GM21723 (cell line): ENCODE data around the gene MAP3K10.
"Not testable (repeated sequence)": the region's sequence is repeated elsewhere in the genome, so short reads cannot be mapped to it uniquely, and the experiment has no call there.

ENCODE experiments used
- ATAC-seq: cut with Tn5 transposase; IDR thresholded peaks from one replicate; pipeline ENCODE4 v1.9.1; 2021; ENCODE audit warnings: mild to moderate bottlenecking, moderate library complexity; ENCODE audit not compliant: unreplicated experiment

MAP3K10 gene

DNA sequence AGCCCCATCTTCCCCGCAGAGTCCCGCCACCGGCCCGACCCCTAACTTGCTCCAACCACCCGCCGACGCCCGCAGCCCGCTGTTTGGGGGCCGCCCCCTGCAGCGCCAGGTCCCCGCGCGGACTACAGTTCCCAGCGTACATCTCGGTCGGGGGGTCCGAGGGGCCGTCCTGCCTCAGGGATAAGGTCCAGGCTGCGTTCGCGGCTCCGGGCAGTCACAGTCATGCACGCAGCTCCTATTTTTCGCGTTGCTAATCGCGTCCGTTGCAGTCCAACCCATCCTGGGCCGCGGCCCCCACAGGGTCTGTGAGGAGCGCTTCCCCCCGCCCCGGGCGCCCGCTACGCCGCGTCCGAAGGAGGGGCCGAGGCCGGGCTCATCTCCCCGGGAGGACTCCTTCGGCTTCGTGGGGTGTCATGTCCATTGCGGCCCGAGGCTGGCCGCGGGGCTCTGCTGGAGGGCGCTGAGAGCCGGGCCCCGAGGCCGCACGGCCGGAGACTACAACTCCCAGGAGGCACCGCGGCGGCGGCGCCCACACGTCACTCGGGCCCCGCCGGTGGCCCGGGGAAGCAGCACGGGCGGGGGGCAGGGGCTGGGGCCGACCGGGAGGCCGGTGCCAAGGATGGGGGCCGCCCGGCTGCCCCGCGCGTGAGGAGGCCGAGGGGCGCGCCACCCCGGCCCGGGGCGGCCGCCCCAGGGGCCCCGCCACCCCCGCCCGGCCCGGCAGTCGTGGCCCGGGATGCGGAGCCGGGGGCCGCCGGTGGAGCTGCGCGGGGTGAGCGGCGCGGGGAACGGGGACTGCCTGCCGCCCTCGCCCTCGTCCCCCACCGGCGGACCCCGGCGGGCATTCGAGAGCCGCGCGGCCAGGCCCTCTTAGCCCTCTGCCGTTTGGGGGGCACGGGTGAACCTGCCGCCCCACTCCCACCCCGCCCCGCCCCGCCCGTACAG is at the start of gene MAP3K10:
Gene MAP3K10 (plus strand): TSS at position 536 of the 945 bp plus-strand sequence. CDS start 606 bp downstream, outside the sequence.
- ATAC-seq = peak; percentile 76

DNA sequence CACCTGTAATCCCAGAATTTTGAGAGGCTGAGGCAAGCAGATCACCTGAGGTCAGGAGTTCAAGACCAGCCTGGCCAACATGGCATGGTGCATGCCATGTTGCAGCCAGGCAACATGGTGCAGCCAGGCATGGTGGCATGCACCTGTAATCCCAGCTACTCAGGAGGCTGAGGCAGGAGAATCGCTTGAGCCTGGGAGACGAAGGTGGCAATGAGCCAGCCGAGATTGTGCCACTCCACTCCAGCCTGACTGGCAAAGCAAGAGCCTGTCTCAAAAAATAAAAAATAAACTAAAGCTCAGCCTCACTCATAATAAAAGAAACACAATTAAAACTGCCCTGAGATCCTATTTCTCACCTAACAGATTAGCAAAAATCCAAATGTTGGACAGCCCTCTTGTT is 49.7 kb upstream of the MAP3K10 start:
- no peak for ATAC-seq

DNA sequence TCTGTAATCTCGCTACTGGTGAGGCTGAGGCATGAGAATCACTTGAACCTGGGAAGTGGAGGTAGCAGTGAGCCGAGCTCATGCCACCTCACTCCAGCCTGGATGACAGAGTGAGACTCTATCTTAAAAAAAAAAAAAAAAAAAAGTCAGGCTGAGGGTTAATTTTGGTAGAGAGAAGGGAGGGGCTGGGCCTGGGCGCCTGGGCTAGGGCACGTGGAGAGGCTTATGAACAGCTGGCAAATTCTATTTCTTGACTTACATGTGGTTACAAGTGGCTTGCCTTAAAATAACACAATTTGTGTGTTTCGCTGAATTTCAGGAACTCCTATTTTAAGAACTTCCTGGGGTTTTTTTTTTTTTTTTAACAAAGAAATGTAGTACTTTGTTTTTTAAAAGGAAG is 47.6 kb upstream of the MAP3K10 start:
- ATAC-seq = peak; percentile 58

DNA sequence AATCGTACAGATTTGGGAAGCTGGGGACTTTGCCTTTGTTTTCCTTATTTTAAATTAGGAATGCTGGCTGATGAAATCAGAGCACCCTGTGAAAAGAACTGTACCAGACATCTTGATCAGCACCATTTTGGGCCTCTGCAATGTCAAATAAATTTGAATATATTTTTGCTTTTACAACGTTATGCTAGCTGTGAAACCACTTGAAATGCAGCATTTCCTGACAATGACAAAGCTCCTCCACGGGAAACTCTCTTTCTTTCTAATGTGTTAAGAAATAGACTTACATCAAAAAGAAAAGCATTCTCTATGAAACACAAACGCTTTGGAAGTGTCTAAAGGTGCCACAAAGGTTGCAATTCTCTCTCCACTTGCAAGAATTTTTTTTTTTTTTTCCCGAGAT is 47.1 kb upstream of the MAP3K10 start:
- ATAC-seq = no peak

DNA sequence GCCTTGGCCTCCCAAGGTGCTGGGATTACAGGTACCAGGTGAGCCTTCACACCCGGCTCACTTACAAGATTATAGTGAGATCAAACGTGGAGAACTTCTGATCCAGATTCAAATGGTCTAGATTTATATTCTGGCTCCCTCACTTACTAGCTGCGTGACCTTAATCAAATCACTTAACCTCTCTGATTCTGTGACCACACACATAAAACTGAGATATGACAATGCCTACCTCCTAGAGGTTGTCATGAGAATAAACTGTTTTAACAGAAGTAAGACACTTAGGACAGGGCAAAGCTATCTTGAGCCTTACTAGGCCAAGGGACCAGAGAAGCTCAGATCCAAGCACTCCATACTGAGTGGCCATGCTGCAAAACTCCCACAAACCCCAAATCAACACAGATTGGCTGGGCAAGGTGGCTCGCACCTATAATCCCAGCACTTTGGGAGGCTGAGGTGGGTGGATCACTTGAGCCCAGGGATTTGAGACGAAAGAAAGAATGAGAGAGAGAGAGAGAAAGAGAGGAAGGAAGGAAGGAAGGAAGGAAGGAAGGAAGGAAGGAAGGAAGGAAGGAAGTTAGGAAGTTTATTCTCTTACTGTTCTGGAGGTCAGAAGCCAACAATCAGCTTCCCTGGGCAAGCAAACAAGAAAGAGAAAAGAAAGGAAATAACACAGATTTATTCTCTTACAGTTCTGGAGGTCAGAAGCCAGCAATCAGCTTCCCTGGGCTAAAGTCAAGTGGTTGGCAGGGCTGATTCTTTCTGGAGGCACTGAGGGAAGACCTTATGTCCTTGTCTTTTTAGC is 46.1 kb upstream of the MAP3K10 start:
- ATAC-seq = no peak

DNA sequence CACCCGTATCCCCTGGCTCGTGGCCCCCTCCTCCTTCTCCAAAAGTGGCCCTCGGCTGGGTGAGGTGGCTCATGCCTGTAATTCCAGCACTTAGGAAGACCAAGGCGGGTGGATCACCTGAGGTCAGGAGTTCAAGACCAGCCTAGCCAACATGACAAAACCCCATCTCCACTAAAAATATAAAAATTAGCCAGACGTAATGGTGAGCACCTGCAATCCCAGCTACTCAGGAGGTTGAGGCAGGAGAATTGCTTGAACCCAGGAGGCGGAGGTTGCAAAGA is 45.5 kb upstream of the MAP3K10 start:
- not testable (repeated sequence) for ATAC-seq

DNA sequence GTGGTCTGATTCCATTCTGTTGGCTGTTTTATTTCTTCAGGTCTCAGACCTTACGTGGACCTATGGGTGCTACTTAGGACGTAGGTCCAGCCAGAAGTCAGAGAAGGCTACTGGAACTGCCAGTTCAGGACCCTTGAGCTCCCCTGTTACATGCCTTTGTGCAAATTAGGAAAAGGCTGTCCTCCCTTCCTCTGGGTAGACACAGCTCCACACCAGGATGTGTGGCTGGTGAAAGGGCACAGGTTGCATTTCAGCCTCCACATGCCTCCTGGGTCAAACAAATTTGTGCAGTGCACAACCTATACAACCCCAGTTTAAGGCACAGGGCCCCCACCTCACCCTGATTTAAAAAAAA is 43.9 kb upstream of the MAP3K10 start:
- ATAC-seq = no peak

DNA sequence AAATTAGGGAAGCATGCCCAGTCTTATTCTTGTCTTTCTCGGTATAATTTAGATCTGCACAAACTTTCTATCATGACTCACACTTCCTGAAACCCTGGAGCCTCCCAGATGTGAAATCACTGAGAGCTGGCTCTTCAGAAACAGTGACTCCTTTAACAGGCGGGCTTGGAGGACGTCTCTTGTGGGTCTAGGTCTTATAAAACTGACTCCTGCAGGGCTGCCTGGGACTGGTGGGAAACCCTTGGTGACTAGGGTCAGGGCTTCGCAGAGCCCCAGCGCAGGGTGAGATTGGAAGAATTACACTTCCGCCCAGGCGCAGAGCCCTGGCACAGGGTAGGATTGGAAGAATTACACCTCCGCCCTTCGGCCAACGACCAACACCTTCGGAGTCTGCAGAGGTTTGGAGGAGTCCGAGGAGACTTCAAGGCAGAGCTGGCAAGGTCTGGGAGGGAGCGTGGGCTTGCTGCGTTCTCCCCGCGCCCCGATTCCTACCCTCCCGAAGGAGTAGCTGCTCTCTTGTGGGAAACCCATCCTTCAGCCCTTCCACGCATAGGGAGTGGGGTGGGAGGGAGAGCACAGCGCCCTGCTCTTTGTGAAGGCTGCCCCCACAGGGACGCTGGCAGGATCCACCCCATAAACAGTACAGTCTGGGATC is 43.4 kb upstream of the MAP3K10 start:
- no peak for ATAC-seq

DNA sequence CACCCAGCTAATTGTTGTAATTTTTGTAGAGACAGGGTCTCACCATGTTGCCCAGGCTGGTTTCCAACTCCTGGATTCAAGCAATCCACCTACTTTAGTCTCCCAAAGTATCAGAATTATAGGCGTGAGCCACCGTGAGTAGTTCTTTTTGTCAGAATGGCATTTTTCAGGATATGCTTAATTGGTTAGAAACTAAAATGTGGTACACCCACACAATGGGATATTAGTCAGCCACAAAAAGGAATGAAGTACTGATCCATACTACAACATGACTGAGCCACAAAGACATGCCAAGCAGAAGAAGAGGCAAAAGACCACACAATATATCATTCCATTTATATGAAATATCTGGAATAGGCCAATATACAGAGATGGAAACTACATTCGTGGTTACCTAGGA is 41.7 kb upstream of the MAP3K10 start:
- no peak for ATAC-seq

DNA sequence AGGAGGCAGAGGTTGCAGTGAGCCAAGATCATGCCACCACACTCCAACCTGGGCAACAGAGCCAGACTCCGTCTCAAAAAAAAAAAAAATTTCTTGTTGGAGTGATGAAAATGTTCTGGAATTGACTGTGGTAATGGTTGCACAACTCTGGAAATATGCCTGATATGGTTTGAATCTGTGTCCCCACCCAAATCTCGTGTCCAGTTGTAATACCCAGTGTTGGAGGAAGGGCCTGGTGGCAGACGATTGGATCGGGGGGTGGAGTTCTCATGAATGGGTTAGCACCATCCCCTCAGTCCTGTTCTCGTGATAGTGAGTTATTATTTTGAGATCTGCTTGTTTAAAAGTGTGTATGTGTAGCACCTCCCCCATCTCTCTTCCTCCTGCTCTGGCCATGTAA is 41.1 kb upstream of the MAP3K10 start:
- ATAC-seq = no peak

DNA sequence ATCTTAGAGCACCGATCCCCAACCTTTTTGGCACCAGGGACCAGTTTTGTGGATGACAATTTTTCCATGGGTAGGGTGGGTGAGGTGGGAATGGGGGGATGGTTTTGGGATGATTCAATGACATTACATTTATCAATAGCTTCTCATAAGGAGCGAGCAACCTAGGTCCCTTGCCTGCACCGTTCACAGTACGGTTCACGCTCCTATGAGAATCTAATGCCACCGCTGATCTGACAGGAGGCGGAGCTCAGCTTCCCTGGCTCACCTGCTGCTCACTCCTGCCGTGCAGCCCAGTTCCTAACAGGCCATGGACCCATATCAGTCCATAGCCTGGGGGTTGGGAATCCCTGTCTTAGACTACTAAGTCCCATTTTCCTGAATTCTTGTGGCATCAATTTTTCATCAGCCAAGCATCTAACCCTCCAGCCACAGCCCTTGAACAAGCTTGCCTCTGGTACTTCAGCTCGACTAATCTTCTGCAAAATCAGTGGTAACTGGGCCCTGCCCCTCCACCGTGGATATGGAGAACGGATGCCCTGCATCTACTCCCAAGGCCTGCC is 37.0 kb upstream of the MAP3K10 start:
- ATAC-seq = no peak

DNA sequence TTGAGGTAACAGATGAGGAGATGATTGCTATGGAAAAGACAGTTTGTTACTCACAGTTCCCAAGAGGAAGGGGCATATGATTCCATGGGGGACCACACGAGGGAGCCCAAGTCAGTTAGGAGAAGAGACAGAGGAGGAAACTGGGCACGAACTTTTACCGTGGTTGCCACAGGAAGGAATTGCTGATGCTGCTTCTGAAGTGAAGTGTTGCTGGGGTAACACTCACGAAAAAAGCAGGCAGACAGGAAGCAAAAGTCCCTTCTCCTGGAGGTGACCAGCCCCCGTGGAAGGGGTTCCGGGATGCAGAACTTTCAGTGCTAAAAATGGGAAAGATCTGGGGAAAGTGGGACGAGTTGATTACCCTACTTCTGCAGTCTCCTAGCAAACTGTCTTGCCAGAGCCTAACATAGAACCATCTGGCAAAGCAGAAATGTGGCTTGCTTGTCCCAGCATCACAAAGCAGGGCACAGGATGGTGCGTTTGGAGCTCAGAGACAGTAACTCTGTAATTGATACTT is 35.4 kb upstream of the MAP3K10 start:
- ATAC-seq = no peak

DNA sequence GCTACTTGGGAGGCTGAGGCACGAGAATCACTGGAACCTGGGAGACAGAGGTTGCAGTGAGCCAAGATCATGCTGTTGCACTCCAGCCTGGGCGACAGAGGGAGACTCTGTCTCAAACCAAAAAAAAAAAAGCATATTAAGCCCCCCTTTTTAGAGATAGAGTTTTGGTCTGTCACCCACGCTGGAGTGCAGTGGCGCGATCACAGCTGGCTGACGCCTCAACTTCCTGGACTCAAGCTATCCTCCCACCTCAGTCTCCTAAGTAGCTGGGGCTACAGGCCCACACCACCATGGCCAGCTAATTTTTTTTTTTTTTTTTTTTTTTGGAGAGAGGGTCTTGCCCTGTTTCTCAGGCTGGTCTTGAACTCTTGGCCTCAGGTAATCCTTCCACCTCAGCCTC is 34.2 kb upstream of the MAP3K10 start:
- ATAC-seq = no peak

DNA sequence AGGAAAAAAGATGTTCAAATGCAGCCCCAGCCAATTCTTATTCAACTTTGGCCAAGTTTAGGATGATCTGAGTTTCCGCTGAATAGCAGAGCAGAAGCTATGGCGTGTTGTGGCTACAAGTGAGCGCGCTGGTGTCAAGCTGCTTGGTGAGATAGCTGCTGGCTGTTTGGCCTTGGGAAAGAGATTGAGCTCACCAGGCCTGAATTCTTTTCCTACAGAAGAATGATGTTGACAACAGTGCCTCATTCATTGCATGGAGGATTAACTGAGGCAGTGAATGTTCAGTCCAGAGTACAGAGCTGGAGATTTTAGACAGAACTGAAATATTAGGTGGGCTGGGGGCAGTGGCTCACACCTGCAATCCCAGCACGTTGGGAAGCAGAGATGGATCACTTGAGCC is 31.5 kb upstream of the MAP3K10 start:
- no peak for ATAC-seq

DNA sequence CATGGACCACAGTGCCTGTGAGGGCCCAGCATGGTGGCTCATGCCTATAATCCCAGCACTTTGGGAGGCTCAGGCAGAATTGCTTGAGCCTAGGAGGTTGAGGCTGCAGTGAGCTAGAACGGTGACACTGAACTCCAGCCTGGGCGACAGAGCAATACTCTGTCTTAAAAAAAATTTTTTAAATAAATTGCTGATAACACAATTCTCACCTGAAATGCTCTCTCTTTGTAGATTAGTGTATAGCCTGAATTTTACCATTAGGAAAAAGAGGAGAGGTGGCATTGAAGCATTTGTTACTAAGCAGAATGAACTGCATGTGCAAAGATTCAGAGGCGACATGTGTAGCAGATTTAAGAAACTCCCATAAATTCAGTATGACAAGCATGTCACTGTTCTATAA is 29.1 kb upstream of the MAP3K10 start:
- ATAC-seq = no peak

DNA sequence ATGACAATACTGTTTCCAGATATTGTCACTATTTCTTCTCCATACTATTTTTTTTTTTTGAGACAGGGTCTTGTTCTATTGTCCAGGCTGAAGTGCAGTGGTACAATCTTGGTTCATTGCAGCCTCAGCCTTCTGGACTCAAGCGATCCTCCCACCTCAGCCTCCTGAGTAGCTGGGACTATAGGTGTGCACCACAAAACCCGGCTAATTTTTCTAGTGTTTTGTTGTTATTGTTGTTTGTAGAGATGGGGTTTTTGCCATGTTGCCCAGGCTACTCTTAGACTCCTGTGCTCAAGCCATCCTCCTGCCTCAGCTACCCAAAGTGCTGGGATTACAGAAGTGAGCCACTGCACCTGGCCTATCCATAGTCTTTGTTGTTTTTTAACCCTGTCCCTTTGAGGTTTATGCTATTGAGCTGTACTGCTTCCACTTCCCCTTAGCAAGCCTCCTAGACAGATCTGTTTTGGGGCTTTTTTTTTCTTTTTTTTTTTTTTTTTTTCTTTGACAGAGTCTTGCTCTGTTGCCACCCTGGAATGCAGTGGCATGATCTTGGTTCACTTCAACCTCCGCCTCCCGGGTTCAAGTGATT is 27.6 kb upstream of the MAP3K10 start:
- ATAC-seq = peak; percentile 67

DNA sequence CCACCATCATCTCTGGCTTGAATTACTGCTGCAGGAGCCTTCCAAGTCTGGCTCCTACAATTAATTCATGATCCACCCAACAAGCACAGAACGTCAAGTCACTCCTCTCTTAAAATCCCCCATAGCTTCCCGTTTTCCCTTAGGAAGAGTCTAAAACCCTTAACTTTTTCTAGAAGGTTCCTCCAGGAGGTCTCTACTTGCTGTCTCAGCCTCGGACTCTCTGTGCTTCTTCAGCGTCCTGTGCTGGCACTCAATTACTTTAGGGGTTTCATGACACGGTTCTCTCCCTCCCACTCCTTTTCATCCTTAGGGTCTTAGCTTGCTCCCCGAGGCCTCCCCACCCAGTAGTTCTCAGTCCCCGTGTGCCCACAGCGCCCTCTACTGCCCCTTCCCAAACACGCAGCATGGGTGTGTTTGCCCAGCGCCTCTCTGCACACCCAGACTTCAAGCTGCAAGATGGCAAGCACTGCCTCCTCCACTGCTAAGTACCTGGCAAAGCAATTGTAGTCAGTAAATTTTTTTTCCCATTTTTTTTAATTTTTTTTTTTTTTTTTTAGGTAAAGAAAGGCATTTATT is 25.8 kb upstream of the MAP3K10 start:
- ATAC-seq = peak; percentile 47

DNA sequence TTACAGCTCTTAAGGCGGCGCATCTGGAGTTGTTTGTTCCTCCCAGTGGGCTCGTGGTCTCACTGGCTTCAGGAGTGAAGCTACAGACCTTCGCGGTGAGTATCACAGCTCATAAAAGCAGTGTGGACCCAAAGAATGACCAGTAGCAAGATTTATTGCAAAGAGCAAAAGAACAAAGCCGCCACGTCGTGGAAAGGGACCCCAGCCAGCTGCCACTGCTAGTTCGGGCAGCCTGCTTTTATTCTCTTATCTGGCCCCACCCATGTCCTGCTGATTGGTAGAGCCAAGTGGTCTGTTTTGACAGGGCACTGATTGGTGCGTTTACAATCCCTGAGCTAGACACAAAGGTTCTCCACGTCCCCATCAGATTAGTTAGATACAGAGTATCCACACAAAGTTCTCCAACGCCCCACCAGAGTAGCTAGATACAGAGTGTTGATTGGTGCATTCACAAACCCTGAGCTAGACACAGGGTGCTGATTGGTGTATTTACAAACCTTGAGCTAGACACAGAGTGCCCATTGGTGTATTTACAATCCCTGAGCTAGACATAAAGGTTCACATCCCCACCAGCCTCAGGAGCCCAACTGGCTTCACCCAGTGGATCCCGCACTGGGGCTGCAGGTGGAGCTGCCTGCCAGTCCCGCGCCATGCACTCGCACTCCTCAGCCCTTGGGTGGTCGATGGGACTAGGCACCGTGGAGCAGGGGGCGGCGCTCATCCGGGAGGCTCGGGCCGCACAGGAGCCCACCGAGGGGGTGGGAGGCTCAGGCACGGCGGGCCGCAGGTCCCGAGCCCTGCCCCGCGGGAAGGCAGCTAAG is 21.5 kb upstream of the MAP3K10 start:
- not testable (repeated sequence) for ATAC-seq

DNA sequence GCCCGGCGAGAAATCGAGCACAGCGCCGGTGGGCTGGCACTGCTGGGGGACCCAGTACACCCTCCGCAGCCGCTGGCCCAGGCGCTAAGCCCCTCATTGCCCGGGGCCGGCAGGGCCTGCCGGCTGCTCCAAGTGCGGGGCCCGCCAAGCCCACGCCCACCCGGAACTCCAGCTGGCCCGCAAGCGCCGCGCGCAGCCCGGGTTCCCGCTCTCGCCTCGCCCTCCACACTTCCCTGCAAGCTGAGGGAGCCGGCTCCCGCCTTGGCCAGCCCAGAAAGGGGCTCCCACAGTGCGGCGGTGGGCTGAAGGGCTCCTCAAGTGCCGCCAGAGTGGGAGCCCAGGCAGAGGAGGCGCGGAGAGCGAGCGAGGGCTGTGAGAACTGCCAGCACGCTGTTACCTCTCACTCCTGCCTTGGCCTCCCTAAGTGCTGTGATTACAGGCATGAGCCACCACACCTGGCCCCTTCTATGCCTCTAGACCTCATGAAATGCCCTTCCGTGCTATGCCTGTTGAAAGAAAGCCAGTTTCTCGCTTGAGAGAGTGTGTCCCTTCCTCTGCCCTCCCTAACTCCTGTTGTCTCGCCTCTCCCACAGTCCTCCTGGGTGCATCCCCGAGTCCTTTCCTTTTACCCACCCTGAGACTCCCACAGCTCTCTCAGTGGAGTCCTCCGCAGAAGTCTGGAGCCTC is 20.8 kb upstream of the MAP3K10 start:
- ATAC-seq = not testable (repeated sequence)
